Middle frontal gyrus (tissue), 1 donor: ENCODE results near the gene CMTM4.
"Not testable (repeated sequence)": the region's sequence is repeated elsewhere in the genome, so short reads cannot be mapped to it uniquely, and the experiment has no call there.

Source experiments
- DNase-seq: peaks from one replicate; pipeline ENCODE4 v3.0.0-alpha.2; 2015; ENCODE audit warnings: low spot score; ENCODE audit errors: extremely low spot score

CMTM4 gene

DNA sequence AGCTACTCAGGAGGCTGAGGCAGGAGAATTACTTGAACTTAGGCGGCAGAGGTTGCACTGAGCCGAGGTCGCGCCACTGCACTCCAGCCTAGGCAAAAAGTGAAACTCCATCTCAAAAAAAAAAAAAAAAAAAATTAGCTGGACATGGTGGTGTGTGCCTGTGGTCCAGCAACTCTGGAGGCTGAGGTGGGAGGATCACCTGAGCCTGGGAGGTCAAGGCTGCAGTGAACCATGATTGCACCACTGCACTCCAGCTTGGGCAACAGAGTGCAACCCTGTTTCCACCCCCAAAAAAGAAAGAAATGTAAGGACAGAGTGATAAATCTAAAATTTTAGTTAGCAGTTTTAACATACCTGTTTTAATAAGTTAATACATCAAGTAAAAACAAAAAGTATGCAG, 100.0 kb downstream of the CMTM4 start:
- not testable (repeated sequence) for DNase-seq

DNA sequence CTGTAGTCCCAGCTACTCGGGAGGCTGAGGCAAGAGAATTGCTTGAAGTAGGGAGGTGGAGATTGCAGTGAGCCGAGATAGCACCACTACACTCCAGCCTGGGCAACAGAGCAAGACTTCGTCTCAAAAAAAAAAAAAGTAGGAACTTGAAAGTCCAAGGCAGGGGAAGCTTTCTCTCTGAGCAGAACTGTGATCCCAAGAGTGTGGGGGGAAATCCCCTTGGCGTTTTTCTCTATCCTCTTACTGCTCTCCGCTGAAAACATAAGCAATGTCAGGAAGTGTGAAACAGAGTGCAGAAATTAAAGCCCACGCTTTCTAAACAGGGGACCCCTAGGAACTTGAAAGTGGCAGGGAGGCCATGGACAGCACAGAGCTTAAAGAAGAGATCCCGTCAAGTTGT, 101.8 kb downstream of the CMTM4 start:
- DNase-seq, result no peak

DNA sequence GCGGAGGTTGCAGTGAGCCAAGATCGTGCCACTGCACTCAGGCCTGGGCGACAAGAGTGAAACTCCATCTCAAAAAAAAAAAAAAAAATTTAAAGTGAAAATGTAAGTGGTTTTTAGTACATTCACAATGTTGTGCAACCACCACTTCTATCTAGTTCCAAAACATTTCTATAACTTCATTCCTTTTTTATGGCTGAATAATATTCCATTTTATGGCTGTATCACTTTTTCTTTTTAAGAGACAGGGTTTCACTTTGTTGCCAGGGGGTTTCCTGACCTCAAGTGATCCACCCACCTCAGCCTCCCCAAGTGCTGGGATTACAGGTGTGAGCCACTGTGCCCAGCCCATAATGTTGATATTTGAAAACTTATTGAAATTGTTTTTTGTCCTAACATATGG, 103.7 kb downstream of the CMTM4 start:
- DNase-seq, result no peak

DNA sequence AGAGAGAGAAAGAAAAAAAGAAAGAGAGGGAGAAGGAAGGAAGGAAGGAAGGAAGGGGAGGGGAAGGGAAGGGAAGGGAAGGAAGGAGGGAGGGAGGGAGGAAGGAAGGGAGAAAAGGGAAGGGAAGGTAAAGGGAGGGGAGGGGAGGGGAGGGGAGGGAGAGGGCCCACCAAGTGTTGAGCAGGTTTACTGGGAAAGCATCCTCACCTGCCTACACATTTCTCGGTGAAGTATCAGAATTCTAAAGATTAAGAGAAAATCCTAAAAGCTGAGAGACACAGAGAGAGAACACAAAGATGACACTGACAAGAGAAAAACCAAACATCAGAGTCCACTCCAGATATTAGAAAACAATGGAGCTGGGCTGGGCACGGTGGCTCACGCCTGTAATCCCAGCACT, 104.3 kb downstream of the CMTM4 start:
- DNase-seq, result no peak

DNA sequence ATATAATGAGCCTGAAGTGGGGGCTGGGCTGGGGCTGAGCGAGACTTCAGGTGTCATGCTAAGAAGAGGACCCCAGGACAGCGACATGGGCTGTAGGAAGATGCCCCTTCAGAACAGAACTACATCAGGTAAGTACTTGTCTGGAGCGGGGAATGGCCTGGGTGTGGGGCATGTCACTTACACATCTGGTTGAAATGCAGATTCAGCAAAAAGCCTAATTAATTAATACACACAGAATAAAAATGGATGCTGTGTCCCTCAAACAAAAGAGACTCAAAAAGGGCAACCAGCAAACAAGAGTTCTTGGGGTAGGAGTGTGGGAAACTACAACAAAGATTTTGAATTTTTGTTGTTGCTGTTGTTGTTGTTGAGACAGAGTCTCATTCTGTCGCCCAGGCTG, 105.5 kb downstream of the CMTM4 start:
- DNase-seq, result no peak

DNA sequence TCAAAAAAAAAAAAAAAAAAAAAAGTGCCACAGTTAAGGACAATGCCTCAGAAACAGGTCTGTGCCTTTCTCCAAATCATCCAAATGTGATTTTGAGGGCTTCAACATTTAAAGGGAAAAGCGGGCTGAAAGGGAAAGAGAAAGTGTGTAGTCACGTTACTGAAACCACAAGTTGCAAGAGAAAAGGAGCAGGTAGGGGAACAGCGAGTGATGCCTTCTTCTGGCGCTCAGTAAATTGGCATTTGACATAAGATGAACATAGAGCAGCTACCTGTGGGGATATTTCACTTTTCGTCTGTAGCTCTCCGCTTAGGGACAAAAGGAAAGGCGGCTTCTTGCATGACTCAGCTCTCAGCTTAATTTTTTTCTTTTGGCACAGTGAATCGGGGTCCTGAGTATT, 106.2 kb downstream of the CMTM4 start:
- no peak for DNase-seq

DNA sequence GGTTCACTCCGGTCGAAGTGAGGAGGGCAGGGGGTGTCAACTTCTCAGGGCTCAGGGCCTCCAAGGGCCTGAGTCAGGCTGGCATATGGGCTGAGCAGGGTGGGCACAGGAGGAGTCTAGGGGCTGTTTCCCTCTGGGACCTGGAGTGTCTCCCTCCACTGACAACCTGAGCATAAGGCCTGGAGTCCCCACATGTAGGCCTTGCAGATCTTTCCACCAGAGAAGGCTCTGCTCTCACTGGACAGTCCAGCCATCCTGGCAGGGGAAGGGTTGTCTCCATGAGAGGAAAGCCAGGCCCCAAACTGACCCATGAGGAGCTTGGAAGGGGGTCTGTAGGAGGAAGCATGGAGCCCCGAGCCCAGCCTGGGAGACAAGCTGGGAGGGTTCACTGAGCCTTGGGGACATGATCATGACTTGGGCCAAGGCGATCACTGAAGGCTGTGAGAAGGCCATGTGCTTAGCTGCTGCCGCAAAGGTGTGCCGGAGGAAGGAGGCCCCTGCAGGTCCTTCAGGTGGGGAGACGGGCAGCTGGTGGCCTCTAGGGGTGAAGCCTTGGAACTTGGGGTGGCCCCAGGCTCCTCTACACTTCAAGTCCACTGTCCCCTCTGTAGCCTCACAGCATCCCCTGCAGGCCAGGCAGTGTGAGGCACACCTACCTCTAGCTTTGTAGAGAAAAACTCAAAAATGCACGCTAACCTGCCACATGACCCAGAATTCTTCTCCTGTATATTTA, 107.4 kb downstream of the CMTM4 start:
- no peak for DNase-seq

DNA sequence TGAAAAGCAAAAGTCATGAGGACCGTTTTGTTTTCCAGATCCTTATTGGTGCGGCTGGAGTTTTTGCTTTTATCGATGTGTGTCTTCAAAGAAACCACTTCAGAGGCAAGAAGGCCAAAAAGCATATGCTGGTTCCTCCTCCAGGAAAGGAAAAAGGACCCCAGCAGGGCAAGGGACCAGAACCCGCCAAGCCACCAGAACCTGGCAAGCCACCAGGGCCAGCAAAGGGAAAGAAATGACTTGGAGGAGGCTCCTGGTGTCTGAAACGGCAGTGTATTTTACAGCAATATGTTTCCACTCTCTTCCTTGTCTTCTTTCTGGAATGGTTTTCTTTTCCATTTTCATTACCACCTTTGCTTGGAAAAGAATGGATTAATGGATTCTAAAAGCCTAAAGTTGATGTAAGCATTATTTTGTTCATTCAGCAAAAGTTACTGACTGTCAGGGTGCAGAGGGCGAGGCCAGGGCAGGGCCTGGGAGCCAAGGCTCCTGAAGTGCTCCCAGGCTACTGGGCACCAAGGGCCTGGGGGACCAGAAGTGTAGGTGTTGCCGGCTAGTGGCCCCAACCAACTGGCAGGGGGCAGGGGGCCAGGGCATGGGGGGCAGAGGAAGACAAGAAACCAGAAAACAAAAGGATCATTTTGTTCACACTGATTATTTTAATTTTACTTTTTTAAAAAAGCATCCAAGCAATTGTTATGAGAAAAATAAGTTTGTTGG, 108.5 kb downstream of the CMTM4 start:
- DNase-seq, result no peak

DNA sequence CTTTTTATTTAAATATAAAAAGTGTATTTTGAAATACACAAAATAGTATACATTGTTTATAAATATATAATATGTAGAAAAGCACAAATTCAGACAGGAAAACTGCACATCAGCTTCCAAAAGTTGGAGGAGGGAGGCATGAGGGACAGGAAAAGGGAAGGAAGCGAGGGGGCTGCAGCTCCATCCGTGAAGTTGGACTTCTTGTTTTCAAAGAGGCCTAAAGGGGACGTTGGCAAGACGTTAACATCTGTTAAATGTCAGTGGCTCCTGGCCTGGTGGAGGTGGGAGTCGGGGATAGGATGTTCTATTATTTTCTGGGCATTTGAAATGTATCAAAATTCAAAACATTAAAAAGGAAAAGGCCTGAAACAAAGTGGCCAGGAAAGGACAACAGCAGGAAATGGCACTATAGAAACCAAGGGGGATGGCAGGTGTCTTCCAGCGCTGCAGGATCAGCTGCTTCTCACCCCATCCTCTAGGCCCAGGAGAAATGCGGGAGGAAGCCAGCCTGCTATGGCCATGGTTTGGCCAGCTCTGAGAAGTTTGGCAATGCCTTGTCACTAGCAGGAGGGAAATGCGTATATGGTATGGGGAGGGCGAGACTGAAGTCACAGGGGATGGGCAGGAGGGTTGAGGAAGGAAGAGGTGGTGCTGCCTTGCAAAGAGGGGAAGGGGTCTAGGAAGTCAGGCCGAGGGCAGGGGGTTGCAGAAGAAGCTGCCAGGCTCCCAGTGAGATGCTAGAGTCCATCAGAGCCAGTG, 110.9 kb downstream of the CMTM4 start:
- DNase-seq, result no peak

DNA sequence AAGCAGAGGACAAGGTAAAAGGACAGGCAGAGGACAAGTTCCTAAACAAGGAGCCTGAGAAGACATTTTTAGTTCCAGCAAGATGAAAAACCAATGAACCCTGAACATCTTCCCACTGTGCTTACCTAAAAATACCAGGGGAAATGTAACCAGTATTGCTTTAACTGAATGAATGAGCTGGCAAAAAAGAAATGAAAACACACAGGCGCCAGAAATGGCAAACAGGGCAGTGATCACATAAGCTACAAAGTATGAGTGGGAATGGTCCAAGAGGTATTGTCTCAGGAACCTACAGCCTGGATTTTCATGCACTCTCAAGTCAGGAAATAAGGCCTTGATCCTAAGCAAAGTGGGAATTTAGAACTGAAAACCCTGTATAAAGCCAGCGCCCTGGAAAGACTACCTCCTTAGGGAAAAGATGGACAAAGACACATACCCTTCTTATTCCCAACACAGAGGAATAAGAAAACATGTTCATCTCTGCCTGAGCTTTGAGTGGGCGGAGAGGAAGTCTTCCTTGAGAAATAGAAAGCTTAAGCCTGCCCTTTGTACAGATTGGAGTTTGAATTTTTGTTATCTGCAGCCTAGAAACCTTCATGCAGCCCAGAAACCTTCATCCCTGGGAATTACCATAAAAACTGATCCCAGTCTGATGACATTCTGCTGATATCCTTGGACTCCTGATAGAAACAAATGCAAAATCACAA, 115.1 kb downstream of the CMTM4 start:
- no peak for DNase-seq

DNA sequence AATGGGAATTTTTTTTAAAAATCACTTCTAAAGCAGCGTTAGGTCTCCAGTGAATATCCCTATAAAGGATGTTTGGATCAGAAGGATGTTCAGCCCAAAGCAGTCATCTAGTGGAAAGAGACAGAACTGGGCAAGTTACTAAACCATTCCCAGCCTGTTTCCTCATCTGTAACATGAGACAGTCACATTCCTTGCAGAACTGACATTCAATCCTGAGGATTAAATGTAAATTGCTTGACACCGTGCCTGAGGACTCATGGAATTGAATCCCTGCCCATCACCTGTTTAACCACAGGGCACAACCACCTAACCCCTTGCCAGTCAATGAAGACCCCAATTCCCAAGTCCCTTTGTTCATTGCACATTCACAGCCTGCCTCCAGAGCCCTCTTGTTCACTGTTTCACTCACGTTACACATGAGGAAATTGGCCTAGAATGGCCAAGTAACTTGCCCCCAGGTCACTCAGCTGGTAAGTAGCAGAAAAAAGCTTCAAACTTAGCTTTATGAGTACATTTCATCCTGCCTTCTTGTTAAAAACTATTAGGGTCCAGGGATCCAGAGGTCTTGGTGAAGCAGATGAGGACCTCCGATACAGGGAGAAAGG, 115.8 kb downstream of the CMTM4 start:
- DNase-seq, result no peak

DNA sequence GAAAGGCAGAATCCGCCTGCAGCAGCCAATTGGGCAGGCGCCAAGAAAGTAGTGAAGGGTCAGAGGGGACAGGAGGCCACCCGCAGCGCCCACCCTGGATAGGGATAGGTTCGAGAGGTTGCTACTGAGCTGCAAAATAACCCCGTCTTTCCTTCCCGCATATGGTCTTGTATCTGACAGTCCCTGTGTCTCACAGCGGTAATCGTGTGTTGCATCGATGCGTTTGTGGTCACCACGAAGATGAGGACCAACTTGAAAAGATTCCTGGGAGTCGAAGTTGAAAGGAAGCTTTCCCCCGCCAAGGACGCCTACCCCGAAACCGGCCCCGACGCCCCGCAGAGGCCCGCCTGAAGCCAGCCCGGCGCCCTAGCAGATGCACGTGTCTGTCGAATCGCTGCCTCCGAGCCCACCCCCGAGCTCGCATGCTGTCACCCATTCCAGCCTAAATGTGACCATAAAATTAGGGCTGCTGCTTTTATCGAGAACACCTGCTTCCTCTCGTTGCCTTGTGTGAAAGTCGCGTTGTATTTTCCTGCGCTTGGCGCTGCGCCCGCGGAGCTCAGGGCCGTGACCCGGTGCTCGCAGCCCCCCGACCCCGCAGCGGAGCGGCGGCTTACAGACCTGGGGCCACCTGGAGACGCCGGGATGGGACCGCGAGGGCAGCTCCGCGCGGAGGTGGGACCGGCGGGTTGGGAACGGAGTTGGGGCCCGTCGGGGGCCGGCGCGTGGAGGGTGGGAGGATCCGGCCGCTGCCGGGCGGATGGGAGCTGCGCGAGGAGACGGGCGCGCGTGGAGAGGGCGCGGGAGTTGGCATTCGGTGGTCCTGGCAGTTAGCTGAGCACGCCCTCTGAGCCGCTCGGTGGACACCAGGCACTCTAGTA, 117.7 kb downstream of the CMTM4 start, which contains the start of gene CMTM2:
TSS of gene CMTM2 (plus strand) at position 813 of the 881 bp plus-strand sequence. CDS start 145 bp downstream, outside the sequence.
- no peak for DNase-seq

DNA sequence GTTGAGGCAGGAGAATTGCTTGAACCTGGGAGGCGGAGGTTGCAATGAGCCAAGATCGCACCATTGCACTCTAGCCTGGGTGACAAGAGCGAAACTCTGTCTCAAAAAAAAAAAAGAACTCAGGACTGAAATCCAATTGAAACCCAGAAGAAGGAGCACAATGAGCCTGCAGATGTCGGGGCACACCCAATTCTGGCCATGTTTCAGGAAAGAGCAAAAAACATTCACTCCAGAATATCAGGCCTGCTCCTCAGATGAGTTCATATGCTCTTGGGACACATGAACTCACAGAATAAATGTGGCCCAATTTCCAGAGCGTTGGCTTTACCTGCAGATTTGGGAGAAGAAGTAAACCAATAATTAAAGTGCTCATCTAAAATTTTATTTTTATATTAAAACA, 120.2 kb downstream of the CMTM4 start:
- DNase-seq, result no peak

DNA sequence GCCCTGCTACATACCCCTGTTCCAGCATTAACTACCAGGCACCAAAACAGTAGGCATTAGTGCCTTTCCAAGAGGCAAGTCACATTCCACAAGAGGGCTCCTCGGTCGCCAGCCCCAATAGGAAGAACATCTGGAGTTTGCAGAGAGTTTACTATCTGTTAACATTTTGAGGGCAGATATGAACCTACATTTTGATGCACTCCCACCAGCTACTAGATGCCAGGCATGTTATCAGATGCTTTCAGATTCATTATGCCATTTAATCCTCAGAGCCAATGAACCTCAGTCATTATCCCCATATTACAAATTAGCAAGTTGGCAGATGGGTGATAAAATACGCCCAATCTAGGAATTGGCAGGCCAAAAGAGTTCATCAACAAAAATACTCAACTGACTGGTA, 121.5 kb downstream of the CMTM4 start:
- DNase-seq, result no peak

DNA sequence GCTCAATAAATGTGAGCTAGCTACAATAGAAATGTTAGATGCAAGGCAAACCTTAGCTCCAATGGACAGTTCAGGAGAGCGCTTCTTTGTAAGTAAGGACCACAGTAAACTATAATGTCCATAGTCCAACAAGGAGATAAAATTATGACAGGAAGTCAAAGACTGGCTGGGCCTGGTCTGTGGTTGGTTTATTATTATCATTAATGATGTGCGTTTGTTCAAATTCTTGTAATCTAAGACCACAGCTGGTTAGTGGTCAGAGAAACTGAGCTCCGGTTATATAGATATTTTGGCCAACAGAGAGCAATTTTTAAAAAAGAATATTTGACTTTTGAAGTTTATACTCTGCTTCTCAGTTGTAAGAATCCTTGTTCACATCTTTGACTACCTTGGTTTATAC, 122.0 kb downstream of the CMTM4 start:
- DNase-seq, result no peak

DNA sequence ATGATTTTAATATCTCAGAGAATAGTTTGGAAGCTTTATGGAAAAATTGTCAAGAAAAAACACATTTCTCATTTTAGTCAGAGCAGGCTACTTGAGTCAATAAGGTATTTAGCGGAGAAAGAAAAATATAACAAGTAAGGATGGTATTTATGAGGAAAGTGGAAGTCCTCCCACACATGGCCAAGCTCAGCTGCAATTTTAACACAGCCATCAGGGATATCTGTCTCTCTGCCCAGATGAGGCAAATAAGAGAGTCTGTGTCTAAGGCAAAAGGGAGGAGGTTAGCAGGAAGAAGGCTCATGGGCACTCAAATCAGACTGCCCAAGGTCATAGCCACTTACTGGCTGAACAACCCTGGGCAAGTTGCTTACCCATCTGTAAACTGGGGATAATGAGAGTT, 122.5 kb downstream of the CMTM4 start:
- no peak for DNase-seq

DNA sequence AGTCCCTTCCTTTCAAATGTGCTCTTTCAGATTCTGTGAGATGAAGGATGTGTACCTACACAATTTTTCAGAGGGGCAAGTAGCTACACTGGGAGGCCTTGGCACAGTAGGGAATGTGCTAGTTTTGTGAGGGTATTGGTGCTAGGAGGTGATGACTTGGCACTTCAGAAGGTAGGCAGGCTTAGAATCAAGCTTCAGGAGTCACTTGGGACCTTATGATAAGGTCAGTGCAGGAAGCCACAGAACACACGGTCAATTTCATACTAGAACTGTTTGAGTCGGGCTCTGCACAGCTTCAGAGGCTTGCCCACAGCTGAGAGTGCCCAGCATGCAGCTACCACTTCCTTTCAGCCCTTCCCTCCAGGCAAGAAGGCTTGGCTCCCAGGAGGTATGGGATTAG, 124.2 kb downstream of the CMTM4 start:
- DNase-seq, result no peak

DNA sequence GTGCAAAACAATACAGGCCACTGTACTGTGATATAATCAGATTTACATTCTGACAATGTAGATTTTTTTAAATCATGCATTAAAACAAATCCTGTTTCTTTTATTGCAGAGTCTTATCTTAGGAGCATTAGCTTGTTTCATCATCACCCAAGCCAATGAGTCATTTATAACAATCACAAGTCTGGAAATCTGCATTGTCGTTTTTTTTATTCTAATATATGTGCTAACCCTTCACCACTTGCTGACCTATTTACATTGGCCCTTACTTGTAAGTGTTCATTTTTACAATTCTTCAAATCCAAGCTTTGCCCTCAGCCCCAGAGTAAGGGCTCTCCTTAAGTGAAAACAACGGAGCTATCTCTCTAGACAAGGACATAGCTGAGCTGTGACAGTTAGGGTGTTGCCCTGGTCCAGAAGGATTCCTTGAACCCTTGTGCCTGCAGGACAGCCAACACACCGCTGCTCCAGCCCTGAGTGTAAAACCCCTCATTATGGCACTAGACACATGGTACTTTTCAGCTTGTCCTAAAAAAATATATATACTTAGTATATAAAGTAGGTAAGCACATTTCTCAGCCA, 126.6 kb downstream of the CMTM4 start:
- no peak for DNase-seq

DNA sequence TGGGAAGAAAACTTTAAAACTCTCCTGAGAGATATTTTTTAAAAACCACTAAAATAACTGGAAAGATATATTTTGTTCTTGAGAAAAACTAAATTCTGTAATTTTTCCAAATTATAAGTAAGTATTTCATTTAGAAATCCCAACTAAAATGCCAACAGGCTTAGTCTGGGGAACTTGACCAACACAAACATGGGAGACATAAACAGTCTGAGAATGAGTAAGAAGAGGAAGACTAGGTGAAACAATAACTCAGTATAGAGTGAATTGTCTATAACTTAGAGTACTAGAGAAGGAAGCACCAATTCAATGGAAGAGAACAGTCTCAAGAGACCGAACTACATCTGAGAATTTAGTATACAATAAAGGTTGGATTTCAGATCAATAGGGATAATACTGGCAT, 127.4 kb downstream of the CMTM4 start:
- DNase-seq, result no peak

DNA sequence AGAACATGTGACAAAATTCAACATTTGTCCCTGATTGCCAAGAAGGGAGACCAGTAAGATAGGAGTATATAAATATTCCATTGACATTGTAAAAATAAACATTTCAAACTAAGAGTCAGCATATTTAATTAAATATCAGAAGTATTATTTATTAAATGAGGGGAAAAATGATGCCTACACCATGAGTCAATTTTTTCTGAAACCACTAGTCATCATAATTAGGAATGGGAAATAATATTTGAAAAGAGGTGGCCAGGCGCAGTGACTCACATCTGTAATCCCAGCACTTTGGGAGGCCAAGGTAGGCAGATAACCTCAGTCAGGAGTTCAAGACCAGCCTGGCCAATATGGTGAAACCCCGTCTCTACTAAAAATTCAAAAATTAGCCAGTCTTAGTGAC, 128.2 kb downstream of the CMTM4 start:
- no peak for DNase-seq
